ENCODE results near the gene SNAP23.
"Not testable (repeated sequence)": the region's sequence is repeated elsewhere in the genome, so short reads cannot be mapped to it uniquely, and the experiment has no call there.

The SNAP23 gene

GRCh38 chr15:42549032-42549491 lies 53.6 kb downstream of the SNAP23 start:
- H3K4me3 ChIP-seq = peak overlapping the region; percentile 76 to 98 (median 82)
- H3K27ac ChIP-seq = peak overlapping the region; percentile 65 to 98 (median 90)

DNA sequence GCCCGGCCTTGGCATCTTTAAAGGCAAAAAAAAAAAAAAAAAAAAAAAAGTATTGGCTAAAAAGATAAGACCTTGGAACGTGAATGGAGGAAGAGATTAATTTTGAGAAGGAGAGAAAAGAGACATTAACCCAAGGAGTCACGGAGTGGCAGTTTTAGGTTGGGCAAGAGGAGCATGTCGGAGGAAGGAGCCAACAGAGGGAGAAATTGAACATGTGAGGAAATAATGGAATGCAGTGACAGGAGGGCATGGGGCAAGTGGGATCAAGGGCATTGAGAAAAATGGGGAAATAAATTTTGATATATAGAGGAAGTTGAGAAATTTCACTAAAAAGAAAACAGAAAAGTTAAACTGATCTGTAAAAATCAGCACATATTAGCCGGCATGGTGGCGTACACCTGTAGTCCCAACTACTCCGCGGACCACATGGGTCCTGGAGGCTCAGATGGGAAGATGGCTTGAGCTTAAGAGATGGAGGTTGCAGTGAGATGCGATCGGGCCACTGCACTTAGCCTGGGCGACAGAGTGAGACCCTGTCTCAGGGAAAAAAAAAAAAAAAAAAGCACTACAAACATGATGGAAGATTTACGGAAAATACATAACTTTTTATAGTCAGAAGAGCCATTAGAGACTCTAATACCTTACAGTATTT lies 54.4 kb downstream of the SNAP23 start:
- Histone ChIP-seq H3K4me3 (peak overlapping the region; percentile 76 to 98 (median 82)), H3K27ac (peak overlapping the region in 7 of 21 experiments; percentile 84 to 95 (median 90))

GRCh38 chr15:42553554-42553953 lies 58.1 kb downstream of the SNAP23 start:
- H3K27ac ChIP-seq = no peak overlapping the region
- no peak overlapping the region for H3K4me3 ChIP-seq

DNA sequence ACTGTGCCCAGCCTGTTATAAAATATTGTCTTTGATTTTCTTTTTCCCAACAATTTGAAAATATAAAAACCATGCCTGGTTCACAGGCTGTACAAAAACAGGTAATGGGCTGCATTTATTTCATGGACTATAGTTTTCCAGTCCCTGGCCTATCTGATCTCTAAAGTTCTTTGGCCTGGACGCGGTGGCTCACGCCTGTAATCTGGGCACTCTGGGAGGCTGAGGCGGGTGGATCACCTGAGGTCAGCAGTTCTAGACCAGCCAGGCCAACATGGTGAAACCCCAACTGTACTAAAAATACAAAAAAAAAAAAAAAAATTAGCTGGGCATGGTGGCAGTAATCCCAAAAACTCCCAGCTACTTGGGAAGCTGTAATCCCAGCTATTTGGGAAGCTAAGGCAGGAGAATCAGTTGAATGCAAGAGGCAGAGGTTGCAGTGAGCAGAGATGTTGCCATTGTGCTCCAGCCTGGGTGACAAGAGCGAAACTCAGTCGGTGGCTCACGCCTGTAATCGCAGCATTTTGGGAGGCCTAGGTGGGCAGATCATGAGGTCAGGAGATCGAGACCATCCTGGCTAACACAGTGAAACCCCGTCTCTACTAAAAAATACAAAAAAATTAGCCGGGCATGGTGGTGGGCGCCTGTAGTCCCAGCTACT lies 61.2 kb downstream of the SNAP23 start:
- not testable (repeated sequence) for H3K27ac ChIP-seq, H3K4me3 ChIP-seq

DNA sequence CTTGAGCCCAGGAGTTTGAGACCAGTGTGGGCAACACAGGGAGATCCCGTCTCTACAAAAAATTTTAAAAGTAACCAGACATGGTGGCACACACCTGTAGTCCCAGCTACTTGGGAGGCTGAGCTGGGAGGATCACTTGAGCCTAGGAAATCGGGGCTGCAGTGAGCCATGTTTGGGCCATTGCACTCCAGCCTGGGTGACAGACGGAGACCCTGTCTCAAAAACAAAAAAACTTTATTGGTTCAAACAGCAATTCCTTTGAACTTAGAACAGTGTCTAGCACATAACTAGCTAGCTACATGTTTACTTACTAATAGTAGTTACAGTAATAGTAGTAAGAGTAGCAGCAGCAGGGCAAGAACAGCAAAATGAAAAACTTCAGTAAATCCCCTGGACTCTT lies 63.3 kb downstream of the SNAP23 start:
- Histone ChIP-seq H3K4me3 (no peak overlapping the region), H3K27ac (no peak overlapping the region)

DNA sequence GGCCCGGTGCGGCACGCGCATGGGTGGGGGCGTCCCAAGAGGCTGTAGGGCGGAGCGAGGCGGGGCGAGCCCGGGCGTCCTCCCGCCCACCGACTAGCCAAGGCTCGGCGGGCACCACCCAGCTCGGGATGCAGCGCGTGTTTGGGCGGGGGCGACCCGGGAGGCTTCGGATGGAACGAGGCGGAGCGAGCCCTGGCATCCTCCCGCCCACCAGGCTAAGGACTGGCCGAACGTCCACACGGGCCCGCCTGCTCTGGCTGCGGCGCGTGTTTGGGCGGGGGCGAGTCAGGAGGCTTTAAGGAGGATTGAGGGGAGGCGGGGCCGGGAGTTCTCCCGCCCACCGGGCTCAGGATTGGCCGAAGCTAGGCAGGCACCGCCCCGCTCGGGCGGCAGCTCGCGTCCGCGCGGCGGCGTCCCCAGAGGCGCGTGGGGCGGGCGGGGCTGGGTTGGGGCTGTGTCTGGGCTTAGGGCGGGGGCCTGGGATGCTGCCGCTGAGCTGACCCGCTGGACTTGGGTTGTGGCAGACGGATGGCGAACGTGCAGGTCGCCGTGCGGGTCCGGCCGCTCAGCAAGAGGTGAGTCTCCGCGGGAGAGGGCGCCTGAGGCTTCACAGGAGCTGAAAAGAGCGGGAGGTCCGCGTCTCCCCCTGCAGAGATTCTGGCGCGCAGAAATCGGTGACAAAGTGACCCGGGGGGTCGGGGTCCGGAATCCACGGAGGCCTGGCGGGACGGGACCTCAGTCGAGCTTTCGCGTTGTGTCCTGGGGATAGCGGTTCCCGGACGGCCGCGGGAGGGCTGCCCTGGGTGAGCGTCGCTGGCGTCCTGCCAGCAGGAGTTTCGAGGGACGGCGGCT lies 80.0 kb downstream of the SNAP23 start, which contains the start of gene STARD9:
Gene STARD9, plus strand, starts transcription at position 419 of the 852 bp plus-strand sequence. Its CDS starts 110 bp downstream, at position 529.
- Histone ChIP-seq H3K27ac (peak within 1 kb of the TSS; percentile 52 to 92 (median 77)), H3K4me3 (peak within 1 kb of the TSS; percentile 65 to 91 (median 80))

- H3K27ac ChIP-seq = peak overlapping the region; percentile 52 to 92 (median 77)
Observed at GRCh38 chr15:42576040-42576594, 80.7 kb downstream of the SNAP23 start.

DNA sequence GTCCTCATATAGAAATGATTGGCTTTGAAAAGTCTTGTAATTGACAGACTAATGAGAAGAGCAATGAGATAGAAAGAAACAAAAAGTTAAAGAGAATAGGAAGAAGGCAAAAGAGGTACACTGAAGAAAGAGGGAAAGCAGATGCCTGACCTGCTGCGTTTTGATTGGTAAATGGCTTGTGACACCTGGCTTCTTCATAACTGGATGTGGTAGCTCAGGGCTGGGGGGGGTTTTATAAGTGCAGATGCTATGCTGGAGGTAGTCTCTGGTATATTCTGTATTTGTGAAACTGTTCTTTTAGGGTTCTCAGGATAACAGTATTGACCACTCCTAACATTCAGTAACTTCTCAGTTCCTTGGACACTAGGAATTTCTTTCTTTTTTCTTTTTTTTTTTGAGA lies 81.3 kb downstream of the SNAP23 start:
- Histone ChIP-seq H3K27ac (peak overlapping the region in 1 of 21 experiments; percentile 36), H3K4me3 (peak overlapping the region in 2 of 7 experiments; percentile 87 to 91)

More at GRCh38 chr15:42576040-42576594, 80.7 kb downstream of the SNAP23 start:
- peak overlapping the region; percentile 65 to 91 (median 80) for H3K4me3 ChIP-seq

- Histone ChIP-seq H3K4me3 (no peak overlapping the region), H3K27ac (peak overlapping the region in 4 of 21 experiments; percentile 13 to 36 (median 22))
Observed at GRCh38 chr15:42577514-42578031, 82.1 kb downstream of the SNAP23 start.

- Histone ChIP-seq H3K4me3 (no peak overlapping the region), H3K27ac (no peak overlapping the region)
Observed at GRCh38 chr15:42578984-42579537, 83.6 kb downstream of the SNAP23 start.

DNA sequence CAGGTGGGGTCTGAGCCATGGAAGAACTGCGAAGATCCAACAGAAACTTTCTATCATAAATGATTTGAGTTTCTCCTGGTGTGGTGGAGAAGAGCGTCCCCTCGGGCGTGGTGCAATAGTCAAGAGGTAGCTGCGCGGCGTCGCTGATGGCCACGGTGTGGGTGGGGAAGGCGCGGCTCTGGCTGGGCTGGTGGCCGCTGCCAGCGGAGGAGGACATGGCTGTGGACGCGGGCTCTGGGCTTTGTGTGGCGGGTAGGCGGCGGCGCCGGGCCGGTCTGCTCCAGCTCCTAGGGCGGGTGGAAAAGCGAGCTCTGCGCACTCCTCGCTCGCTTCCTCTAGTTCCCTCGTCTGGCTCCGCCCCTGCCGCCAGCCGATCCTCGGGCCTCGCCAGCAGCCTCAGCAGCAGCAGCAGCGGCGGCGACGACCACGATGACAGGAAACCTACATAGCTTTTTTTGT lies 85.9 kb downstream of the SNAP23 start:
- H3K4me3 ChIP-seq = peak overlapping the region; percentile 25 to 38 (median 34)
- H3K27ac ChIP-seq = peak overlapping the region in 17 of 21 experiments; percentile 9 to 83 (median 71)
